Activated CD8-positive, alpha-beta memory T cell treated with anti-CD3 and anti-CD28 coated beads, Interleukin-2, amount 50 U/mL, for 24 hours (primary cell): ENCODE data around the gene ZBTB22.
"Not testable (repeated sequence)": the region's sequence is repeated elsewhere in the genome, so short reads cannot be mapped to it uniquely, and the experiment has no call there.

Experiments
- DNase-seq: peaks from one replicate; pipeline ENCODE4 v3.0.0-alpha.2; 2020; ENCODE audit errors: extremely low read depth

Gene ZBTB22

GRCh38 chr6:33279971-33280511 lies 37.5 kb downstream of the ZBTB22 start:
- DNase-seq: no peak

GRCh38 chr6:33279257-33279695 lies 38.3 kb downstream of the ZBTB22 start:
- no peak for DNase-seq

- DNase-seq: no peak
Measured at GRCh38 chr6:33278810-33279209, 38.7 kb downstream of the ZBTB22 start.

- no peak for DNase-seq
Measured at GRCh38 chr6:33278392-33278741, 39.2 kb downstream of the ZBTB22 start.

- DNase-seq: no peak
Measured at GRCh38 chr6:33277663-33278391, 39.7 kb downstream of the ZBTB22 start.

- DNase-seq: no peak
Measured at GRCh38 chr6:33276864-33277662, 40.5 kb downstream of the ZBTB22 start, which contains the start of gene B3GALT4. Gene B3GALT4, plus strand, starts transcription at chr6:33277123. Its CDS starts 297 bp downstream, at chr6:33277420.

- no peak for DNase-seq
Measured at GRCh38 chr6:33276581-33276863, 41.0 kb downstream of the ZBTB22 start.

- DNase-seq: not testable (repeated sequence)
Measured at GRCh38 chr6:33275795-33276580, 41.6 kb downstream of the ZBTB22 start.

- DNase-seq: no peak
Measured at GRCh38 chr6:33273924-33274902, 43.3 kb downstream of the ZBTB22 start.

- no peak for DNase-seq
Measured at GRCh38 chr6:33273129-33273923, 44.2 kb downstream of the ZBTB22 start.

GRCh38 chr6:33272275-33273128 lies 45.0 kb downstream of the ZBTB22 start:
- no peak for DNase-seq

GRCh38 chr6:33271468-33272274 lies 45.9 kb downstream of the ZBTB22 start, which contains the start of the genes RPS18 and VPS52:
Gene RPS18, plus strand, starts transcription at chr6:33272075. Its CDS starts 45 bp downstream, at chr6:33272120.
Gene VPS52, minus strand, starts transcription at chr6:33271876. Its CDS starts 201 bp downstream, at chr6:33271675.
- peak; percentile 84 for DNase-seq

GRCh38 chr6:33271117-33271467 lies 46.5 kb downstream of the ZBTB22 start:
- DNase-seq: no peak
